ENCODE measurements around the gene FRAT1. TPM values are rescaled to one million over a fixed set of nuclear protein-coding genes. Genes with fewer than 3 reads are reported as not detected.

Gene FRAT1
- polyA plus RNA-seq, 4 donors = 3.8 to 6.1 (median 5.4) TPM

GRCh38 chr10:97360705-97361536 lies 41.9 kb downstream of the FRAT1 start:
- FAIRE-seq (no peak), DNase-seq (no peak)
- H3K27me3 ChIP-seq (ENCODE audit: control insufficient read depth in 3 of 3, insufficient read depth in 3 of 3, low read length in 3 of 3) = no peaks in the 10 kb centered on the region
- WGBS, 3 donors = 90 to 98% (median 95%) methylated on average over 11 of the region's 11 CpGs
- no peaks in the 10 kb centered on the region for H3K4me1 ChIP-seq (ENCODE audit: control insufficient read depth in 3 of 3, insufficient read depth in 2 of 3, low read depth in 1 of 3, low read length in 2 of 3)
- H3K4me3 ChIP-seq (ENCODE audit: low read depth in 1 of 3, low read length in 3 of 3) = no peak overlapping the region
- H3K27ac ChIP-seq (ENCODE audit: low read depth in 1 of 3, low read length in 2 of 3) = no peak overlapping the region
- no peaks in the 10 kb centered on the region for H3K9me3 ChIP-seq (ENCODE audit: control insufficient read depth in 2 of 2, insufficient read depth in 1 of 2, low read depth in 1 of 2, low read length in 1 of 2)
- peaks cover 0 to 92% (median 5%) of the 10 kb centered on the region in 3 donors for H3K36me3 ChIP-seq (ENCODE audit: control insufficient read depth in 3 of 3, insufficient read depth in 2 of 3, low read depth in 1 of 3, low read length in 3 of 3)

GRCh38 chr10:97361537-97361901 lies 42.4 kb downstream of the FRAT1 start:
- no peak overlapping the region for H3K27ac ChIP-seq (ENCODE audit: low read depth in 1 of 3, low read length in 2 of 3)
- no peaks in the 10 kb centered on the region for H3K27me3 ChIP-seq (ENCODE audit: control insufficient read depth in 3 of 3, insufficient read depth in 3 of 3, low read length in 3 of 3)
- DNase-seq = no peak
- WGBS, 3 donors = 81 to 96% (median 94%) methylated on average over 10 to 11 of the region's 11 CpGs
- FAIRE-seq = no peak
- H3K9me3 ChIP-seq (ENCODE audit: control insufficient read depth in 2 of 2, insufficient read depth in 1 of 2, low read depth in 1 of 2, low read length in 1 of 2) = no peaks in the 10 kb centered on the region
- peaks cover 4 to 92% (median 5%) of the 10 kb centered on the region in 3 donors for H3K36me3 ChIP-seq (ENCODE audit: control insufficient read depth in 3 of 3, insufficient read depth in 2 of 3, low read depth in 1 of 3, low read length in 3 of 3)
- no peak overlapping the region for H3K4me3 ChIP-seq (ENCODE audit: low read depth in 1 of 3, low read length in 3 of 3)
- H3K4me1 ChIP-seq (ENCODE audit: control insufficient read depth in 3 of 3, insufficient read depth in 2 of 3, low read depth in 1 of 3, low read length in 2 of 3) = no peaks in the 10 kb centered on the region

GRCh38 chr10:97362310-97363033 lies 43.4 kb downstream of the FRAT1 start:
- WGBS, 3 donors = 79 to 88% (median 86%) methylated on average over 11 of the region's 11 CpGs
- no peak for FAIRE-seq
- H3K36me3 ChIP-seq (ENCODE audit: control insufficient read depth in 3 of 3, insufficient read depth in 2 of 3, low read depth in 1 of 3, low read length in 3 of 3) = peaks cover 2 to 94% (median 5%) of the 10 kb centered on the region in 3 donors

DNA sequence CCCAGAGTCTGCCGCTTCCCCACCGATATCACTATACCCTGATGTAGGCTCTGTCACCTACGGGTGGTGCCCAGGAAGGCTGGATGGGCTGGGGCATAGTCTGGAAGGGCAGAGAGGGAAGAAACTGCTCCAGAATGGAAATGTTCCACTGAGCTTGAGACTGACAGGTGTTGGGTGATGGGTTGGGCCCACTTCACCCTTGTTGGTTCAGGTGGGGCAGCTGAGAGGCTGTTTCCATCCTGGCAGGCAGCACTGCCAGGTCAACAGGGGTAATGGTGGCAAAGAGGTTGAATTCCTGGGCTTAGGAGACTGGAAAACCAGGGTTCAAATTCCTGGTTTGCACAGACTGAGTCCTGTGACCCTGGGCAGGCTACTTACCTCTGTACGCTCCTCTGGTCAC lies 44.0 kb downstream of the FRAT1 start:
- no peak for DNase-seq
- H3K4me3 ChIP-seq (ENCODE audit: low read depth in 1 of 3, low read length in 3 of 3) = no peak overlapping the region
- no peak for FAIRE-seq
- 92 to 99% (median 97%) methylated on average over 4 of the region's 4 CpGs for WGBS, 3 donors
- no peaks in the 10 kb centered on the region for H3K9me3 ChIP-seq (ENCODE audit: control insufficient read depth in 2 of 2, insufficient read depth in 1 of 2, low read depth in 1 of 2, low read length in 1 of 2)
- no peak overlapping the region for H3K27ac ChIP-seq (ENCODE audit: low read depth in 1 of 3, low read length in 2 of 3)
- H3K27me3 ChIP-seq (ENCODE audit: control insufficient read depth in 3 of 3, insufficient read depth in 3 of 3, low read length in 3 of 3) = no peaks in the 10 kb centered on the region
- H3K36me3 ChIP-seq (ENCODE audit: control insufficient read depth in 3 of 3, insufficient read depth in 2 of 3, low read depth in 1 of 3, low read length in 3 of 3) = peaks cover 2 to 91% (median 5%) of the 10 kb centered on the region in 3 donors
- H3K4me1 ChIP-seq (ENCODE audit: control insufficient read depth in 3 of 3, insufficient read depth in 2 of 3, low read depth in 1 of 3, low read length in 2 of 3) = no peaks in the 10 kb centered on the region

More at GRCh38 chr10:97362310-97363033, 43.4 kb downstream of the FRAT1 start:
- H3K27ac ChIP-seq (ENCODE audit: low read depth in 1 of 3, low read length in 2 of 3) = no peak overlapping the region
- no peaks in the 10 kb centered on the region for H3K4me1 ChIP-seq (ENCODE audit: control insufficient read depth in 3 of 3, insufficient read depth in 2 of 3, low read depth in 1 of 3, low read length in 2 of 3)
- no peaks in the 10 kb centered on the region for H3K27me3 ChIP-seq (ENCODE audit: control insufficient read depth in 3 of 3, insufficient read depth in 3 of 3, low read length in 3 of 3)
- H3K9me3 ChIP-seq (ENCODE audit: control insufficient read depth in 2 of 2, insufficient read depth in 1 of 2, low read depth in 1 of 2, low read length in 1 of 2) = no peaks in the 10 kb centered on the region
- no peak for DNase-seq
- H3K4me3 ChIP-seq (ENCODE audit: low read depth in 1 of 3, low read length in 3 of 3) = no peak overlapping the region

DNA sequence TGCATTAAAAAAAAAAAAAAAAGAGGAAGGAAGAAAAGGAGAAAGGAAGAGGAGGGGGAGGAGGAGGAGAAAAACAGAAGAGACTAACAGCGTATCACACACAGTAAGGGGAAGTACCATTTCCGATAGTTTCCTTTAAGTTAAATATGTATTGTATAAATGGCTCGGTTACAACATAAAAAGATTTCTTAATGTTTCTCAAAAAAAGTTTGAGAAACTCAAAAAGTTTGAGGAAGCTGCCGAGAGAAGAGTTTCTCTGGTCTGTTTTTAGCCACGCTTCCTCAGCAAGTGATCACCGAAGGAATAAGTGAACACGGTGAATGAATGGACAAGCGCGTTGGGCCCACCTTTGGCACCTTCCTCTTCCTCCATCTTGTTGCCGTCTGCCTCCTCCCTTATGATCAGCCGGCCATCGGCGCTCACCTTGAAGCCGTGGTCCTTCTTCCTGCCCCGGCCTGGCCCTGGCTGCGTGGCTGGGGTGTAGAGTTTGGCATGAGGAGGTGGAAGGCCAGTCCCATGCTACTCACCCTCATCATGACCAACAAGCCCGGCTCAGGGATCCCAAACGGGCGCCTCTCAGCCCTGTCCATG lies 46.8 kb downstream of the FRAT1 start:
- Histone ChIP-seq H3K27me3 (ENCODE audit: control insufficient read depth in 3 of 3, insufficient read depth in 3 of 3, low read length in 3 of 3) (no peaks in the 10 kb centered on the region), H3K4me3 (ENCODE audit: low read depth in 1 of 3, low read length in 3 of 3) (no peak overlapping the region), H3K9me3 (ENCODE audit: control insufficient read depth in 2 of 2, insufficient read depth in 1 of 2, low read depth in 1 of 2, low read length in 1 of 2) (no peaks in the 10 kb centered on the region), H3K27ac (ENCODE audit: low read depth in 1 of 3, low read length in 2 of 3) (peak overlapping the region in 1 of 3 donors; percentile 22), H3K36me3 (ENCODE audit: control insufficient read depth in 3 of 3, insufficient read depth in 2 of 3, low read depth in 1 of 3, low read length in 3 of 3) (peaks cover 2 to 91% (median 5%) of the 10 kb centered on the region in 3 donors), H3K4me1 (ENCODE audit: control insufficient read depth in 3 of 3, insufficient read depth in 2 of 3, low read depth in 1 of 3, low read length in 2 of 3) (no peaks in the 10 kb centered on the region)
- 81 to 91% (median 81%) methylated on average over 19 of the region's 19 CpGs for WGBS, 3 donors
- FAIRE-seq (no peak), DNase-seq (no peak)

GRCh38 chr10:97366572-97366971 lies 47.5 kb downstream of the FRAT1 start:
- FAIRE-seq (no peak), DNase-seq (no peak)
- Histone ChIP-seq H3K27me3 (ENCODE audit: control insufficient read depth in 3 of 3, insufficient read depth in 3 of 3, low read length in 3 of 3) (no peaks in the 10 kb centered on the region), H3K27ac (ENCODE audit: low read depth in 1 of 3, low read length in 2 of 3) (peak overlapping the region in 1 of 3 donors; percentile 22), H3K4me1 (ENCODE audit: control insufficient read depth in 3 of 3, insufficient read depth in 2 of 3, low read depth in 1 of 3, low read length in 2 of 3) (no peaks in the 10 kb centered on the region), H3K9me3 (ENCODE audit: control insufficient read depth in 2 of 2, insufficient read depth in 1 of 2, low read depth in 1 of 2, low read length in 1 of 2) (no peaks in the 10 kb centered on the region), H3K4me3 (ENCODE audit: low read depth in 1 of 3, low read length in 3 of 3) (no peak overlapping the region), H3K36me3 (ENCODE audit: control insufficient read depth in 3 of 3, insufficient read depth in 2 of 3, low read depth in 1 of 3, low read length in 3 of 3) (peaks cover 2 to 91% (median 5%) of the 10 kb centered on the region in 3 donors)
- 91 to 94% (median 92%) methylated on average over 11 of the region's 11 CpGs for WGBS, 3 donors

GRCh38 chr10:97367126-97367649 lies 48.1 kb downstream of the FRAT1 start:
- DNase-seq (no peak), FAIRE-seq (no peak)
- WGBS, 3 donors = 90 to 97% (median 95%) methylated on average over 12 of the region's 12 CpGs
- H3K4me1 ChIP-seq (ENCODE audit: control insufficient read depth in 3 of 3, insufficient read depth in 2 of 3, low read depth in 1 of 3, low read length in 2 of 3) = no peaks in the 10 kb centered on the region
- no peak overlapping the region for H3K4me3 ChIP-seq (ENCODE audit: low read depth in 1 of 3, low read length in 3 of 3)
- no peaks in the 10 kb centered on the region for H3K9me3 ChIP-seq (ENCODE audit: control insufficient read depth in 2 of 2, insufficient read depth in 1 of 2, low read depth in 1 of 2, low read length in 1 of 2)
- H3K36me3 ChIP-seq (ENCODE audit: control insufficient read depth in 3 of 3, insufficient read depth in 2 of 3, low read depth in 1 of 3, low read length in 3 of 3) = peaks cover 2 to 94% (median 7%) of the 10 kb centered on the region in 3 donors
- H3K27me3 ChIP-seq (ENCODE audit: control insufficient read depth in 3 of 3, insufficient read depth in 3 of 3, low read length in 3 of 3) = no peaks in the 10 kb centered on the region
- H3K27ac ChIP-seq (ENCODE audit: low read depth in 1 of 3, low read length in 2 of 3) = no peak overlapping the region

Measured in small intestine (tissue), 7 donors.